HL-60 (cell line): ENCODE results near the gene IRS1.

Experiments
- CTCF ChIP-seq: IDR thresholded peaks from one replicate; pipeline ENCODE4 v1.5.1; 2011; ENCODE audit warnings: low read length, control low read depth, inconsistent platforms; ENCODE audit not compliant: insufficient read depth
- GABPA ChIP-seq: IDR thresholded peaks from 2 replicates; pipeline ENCODE4 v1.6.1; 2012; ENCODE audit warnings: low read depth
- POLR2AphosphoS5 ChIP-seq: IDR thresholded peaks from 2 replicates; pipeline ENCODE4 v1.6.1; 2012; ENCODE audit warnings: low read depth
- REST ChIP-seq: IDR thresholded peaks from 2 replicates; pipeline ENCODE4 v1.6.1; 2012; ENCODE audit warnings: low read depth; ENCODE audit not compliant: insufficient replicate concordance

GRCh38 chr2:226716126-226716525 is 83.5 kb downstream of the IRS1 start:
- TF ChIP-seq CTCF (no peak), POLR2AphosphoS5 (no peak), GABPA (no peak), REST (no peak)
